Progenitor cell of endocrine pancreas (in vitro differentiated cells): ENCODE results near the gene TRMT1L. TPM values are rescaled to one million over a fixed set of nuclear protein-coding genes. Genes with fewer than 3 reads are reported as not detected.
A peak's percentile ranks its signal among the peaks of the same experiment; 100 is the strongest.

Experiments used
- DNase-seq: peaks from one replicate; pipeline ENCODE4 v3.0.0; 2021; ENCODE audit warnings: low spot score; ENCODE audit not compliant: unreplicated experiment
- H3K27ac Mint-ChIP-seq: 2 replicates; pipeline ENCODE4 v1.8.0; 2021; ENCODE audit warnings: mild to moderate bottlenecking, moderate library complexity, mixed read lengths
- H3K27me3 Mint-ChIP-seq: 2 replicates; pipeline ENCODE4 v1.8.0; 2021; ENCODE audit warnings: mixed read lengths
- H3K36me3 Mint-ChIP-seq: 2 replicates; pipeline ENCODE4 v1.8.0; 2022; ENCODE audit warnings: mixed read lengths; ENCODE audit not compliant: insufficient read depth
- H3K4me1 Mint-ChIP-seq: 2 replicates; pipeline ENCODE4 v1.8.0; 2021; ENCODE audit warnings: low read depth, mixed read lengths
- H3K4me3 Mint-ChIP-seq: 2 replicates; pipeline ENCODE4 v1.8.0; 2021; ENCODE audit warnings: low read depth, mild to moderate bottlenecking, moderate library complexity, mixed read lengths
- H3K9me3 Mint-ChIP-seq: 2 replicates; pipeline ENCODE4 v1.8.0; 2021; ENCODE audit warnings: low read depth, mixed read lengths
- CTCF ChIP-seq: fragments of 200-600 bp; sonication (generic); IDR thresholded peaks from one replicate; pipeline ENCODE4 v1.5.0; 2021; ENCODE audit warnings: antibody characterized with exemption, mild to moderate bottlenecking; ENCODE audit not compliant: unreplicated experiment
- total RNA-seq: library from RNA; stranded (reverse); gene quantifications from 2 replicates; pipeline ENCODE4 v1.2.1, GENCODE V29; 2021

TRMT1L gene
- total RNA-seq, 1 donor from 2014 or later, result 30.6 TPM

DNA sequence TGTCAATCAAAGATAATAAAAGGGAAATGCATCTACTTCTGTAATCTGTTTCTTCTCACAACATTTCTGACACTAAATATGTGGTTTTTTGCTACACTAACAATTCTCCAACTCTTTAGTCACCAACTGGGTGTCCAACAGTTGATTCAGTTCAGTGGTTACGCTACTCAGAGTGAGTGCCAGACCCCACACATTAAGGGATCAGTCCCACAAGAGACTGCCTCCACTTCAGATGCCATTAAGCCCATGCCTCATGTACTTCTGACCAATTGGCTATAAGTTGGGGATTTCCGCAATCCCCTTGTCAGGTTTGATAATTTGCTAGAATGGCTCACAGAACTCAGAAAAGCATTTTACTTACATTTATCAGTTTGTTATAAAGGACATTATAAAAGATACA lies 83.0 kb downstream of the TRMT1L start:
- Mint-ChIP-seq H3K27ac (no peak overlapping the region), H3K4me3 (no peak overlapping the region), H3K4me1 (no peaks in the 10 kb centered on the region), H3K27me3 (no peaks in the 10 kb centered on the region), H3K36me3 (peaks cover 13% of the 10 kb centered on the region), H3K9me3 (peaks cover 13% of the 10 kb centered on the region)
- no peak for DNase-seq
- no peak for TF ChIP-seq CTCF

DNA sequence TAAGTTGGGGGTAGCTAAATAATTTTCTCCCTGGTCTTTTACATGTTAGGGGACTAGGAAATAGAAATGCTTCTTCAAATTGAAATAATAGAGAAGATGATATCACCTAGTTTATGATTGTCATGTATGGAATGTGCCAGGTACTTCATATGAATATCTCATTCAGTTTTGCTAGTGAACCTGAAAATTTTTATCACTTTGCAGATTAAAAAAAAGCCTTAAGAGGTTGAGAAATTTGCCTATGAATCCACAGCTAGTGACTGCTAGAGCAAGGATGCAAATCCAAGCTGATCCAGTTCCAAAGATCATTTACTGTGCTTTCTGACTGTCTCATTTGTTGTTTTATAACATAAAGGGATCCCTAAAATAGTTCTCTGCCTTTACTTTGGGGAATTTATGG lies 86.7 kb downstream of the TRMT1L start:
- DNase-seq, result no peak
- no peak overlapping the region for H3K4me3 Mint-ChIP-seq
- no peaks in the 10 kb centered on the region for H3K4me1 Mint-ChIP-seq
- no peak for TF ChIP-seq CTCF
- peaks cover 19% of the 10 kb centered on the region for H3K36me3 Mint-ChIP-seq
- no peak overlapping the region for H3K27ac Mint-ChIP-seq
- peaks cover 13% of the 10 kb centered on the region for H3K9me3 Mint-ChIP-seq
- H3K27me3 Mint-ChIP-seq, result no peaks in the 10 kb centered on the region

GRCh38 chr1:185069202-185069772 lies 87.5 kb downstream of the TRMT1L start:
- Mint-ChIP-seq H3K4me3 (no peak overlapping the region), H3K4me1 (no peaks in the 10 kb centered on the region)
- TF ChIP-seq CTCF, result no peak

DNA sequence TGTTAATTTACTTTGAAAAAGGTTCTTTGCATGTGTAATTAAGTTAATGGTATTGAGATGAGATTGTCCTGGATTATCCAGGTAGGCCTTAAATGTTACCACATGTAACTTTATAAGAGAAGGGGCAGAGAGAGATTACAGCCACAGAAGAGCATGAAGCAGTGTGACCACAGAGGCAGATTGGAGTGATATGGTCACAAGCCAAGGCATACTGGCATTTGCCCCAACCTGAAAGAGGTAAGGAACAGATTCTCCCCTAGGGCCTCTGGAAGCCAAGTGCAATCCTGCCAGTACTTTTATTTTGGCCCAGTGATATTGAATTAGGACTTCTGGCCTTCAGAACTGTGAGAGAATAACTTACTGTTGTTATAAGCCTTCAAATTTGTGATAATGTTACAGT lies 88.4 kb downstream of the TRMT1L start:
- H3K27me3 Mint-ChIP-seq, result no peaks in the 10 kb centered on the region
- no peak overlapping the region for H3K27ac Mint-ChIP-seq

More at GRCh38 chr1:185069202-185069772, 87.5 kb downstream of the TRMT1L start:
- H3K9me3 Mint-ChIP-seq, result peaks cover 13% of the 10 kb centered on the region
- no peak for DNase-seq
- peaks cover 19% of the 10 kb centered on the region for H3K36me3 Mint-ChIP-seq
- H3K27ac Mint-ChIP-seq, result peak overlapping the region; percentile 47
- no peaks in the 10 kb centered on the region for H3K27me3 Mint-ChIP-seq

More for the DNA sequence above, 88.4 kb downstream of the TRMT1L start:
- TF ChIP-seq CTCF, result no peak
- H3K4me1 Mint-ChIP-seq, result no peaks in the 10 kb centered on the region
- H3K9me3 Mint-ChIP-seq, result peaks cover 19% of the 10 kb centered on the region
- no peak overlapping the region for H3K4me3 Mint-ChIP-seq
- DNase-seq, result no peak
- peaks cover 24% of the 10 kb centered on the region for H3K36me3 Mint-ChIP-seq

Other genes starting within 250 kb of the TRMT1L start
- 11.0 TPM in 2 replicates for gene NIBAN1, start 182.4 kb downstream of the TRMT1L start, total RNA-seq
- 35.1 and 37.5 TPM in 2 replicates for gene RNF2, start 111.4 kb downstream of the TRMT1L start, total RNA-seq
- 10.5 and 12.6 TPM in 2 replicates for gene SWT1, start 214 bp upstream of the TRMT1L start, total RNA-seq
- 199 and 201 TPM in 2 replicates for gene IVNS1ABP, start 160.3 kb upstream of the TRMT1L start, total RNA-seq